MV-4-11 (cell line): ENCODE results near the gene ZNRD2.
"Not testable (repeated sequence)": the region's sequence is repeated elsewhere in the genome, so short reads cannot be mapped to it uniquely, and the experiment has no call there.

Source experiments
- DNase-seq: peaks from one replicate; lab custom pipeline; 2025; lab: John Stamatoyannopoulos, UW

Gene ZNRD2

DNA sequence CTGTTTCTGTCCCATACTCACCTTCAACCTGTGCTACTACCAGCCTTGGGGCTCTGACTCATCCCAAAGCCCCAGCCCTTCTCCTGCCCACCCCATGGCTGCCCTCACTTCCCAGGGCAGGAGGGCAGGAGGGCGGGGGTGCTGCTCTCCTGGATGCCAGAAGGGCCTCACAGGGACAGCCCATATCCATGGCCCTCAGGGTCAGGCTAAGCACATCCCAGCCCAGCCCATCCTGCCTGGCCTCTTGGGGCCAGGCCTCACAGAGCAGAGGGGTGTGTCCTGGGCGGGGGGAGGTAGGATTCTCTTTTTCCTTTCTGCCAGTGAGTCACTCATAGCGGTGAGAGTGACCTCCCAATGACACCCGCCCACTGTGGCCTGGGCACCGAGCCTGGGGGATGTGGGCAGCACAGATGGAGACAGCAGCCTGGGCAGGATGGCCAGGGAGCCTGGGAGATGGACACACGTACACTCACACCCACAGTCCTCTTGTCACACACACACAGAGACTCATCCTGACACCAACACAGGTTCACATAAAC lies 14.5 kb upstream of the ZNRD2 start:
- DNase-seq, result peak; percentile 78

DNA sequence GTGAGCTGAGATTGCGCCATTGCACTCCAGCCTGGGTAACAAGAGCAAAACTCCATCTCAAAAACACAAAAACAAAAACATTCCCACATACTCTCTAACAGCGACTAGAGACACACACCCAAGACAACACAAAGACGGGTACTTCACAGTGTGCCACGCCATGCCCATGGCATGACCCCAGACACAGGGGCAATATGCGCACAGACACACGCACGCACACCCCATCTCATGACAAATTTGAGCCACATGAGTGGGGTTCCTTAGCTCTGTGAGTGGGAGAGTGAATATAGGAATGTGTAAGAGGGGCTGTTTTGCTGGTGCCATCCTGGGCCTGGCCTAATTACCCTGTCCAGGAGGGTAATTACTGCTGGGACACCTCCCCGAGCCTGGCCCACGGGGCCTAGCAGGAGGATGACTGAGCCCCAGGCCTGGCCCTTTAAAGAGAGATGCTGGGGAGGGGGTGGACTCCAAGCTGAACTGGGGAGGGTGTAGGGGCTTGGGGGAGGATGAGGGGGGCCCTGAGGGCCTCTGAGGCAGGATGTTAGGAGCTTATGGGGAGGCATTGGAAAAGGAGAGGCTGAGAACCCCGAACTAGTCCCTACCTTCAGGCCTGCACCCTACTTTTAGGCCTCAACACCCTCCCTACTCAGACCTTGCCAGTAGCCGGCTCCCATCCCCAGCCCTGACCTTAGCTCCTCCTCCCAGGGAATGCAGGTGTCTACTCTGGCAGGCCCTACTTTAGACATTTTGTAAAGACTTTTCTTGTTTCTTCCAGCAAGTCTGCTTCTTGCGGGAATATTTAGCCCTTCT lies 13.6 kb upstream of the ZNRD2 start:
- no peak for DNase-seq

DNA sequence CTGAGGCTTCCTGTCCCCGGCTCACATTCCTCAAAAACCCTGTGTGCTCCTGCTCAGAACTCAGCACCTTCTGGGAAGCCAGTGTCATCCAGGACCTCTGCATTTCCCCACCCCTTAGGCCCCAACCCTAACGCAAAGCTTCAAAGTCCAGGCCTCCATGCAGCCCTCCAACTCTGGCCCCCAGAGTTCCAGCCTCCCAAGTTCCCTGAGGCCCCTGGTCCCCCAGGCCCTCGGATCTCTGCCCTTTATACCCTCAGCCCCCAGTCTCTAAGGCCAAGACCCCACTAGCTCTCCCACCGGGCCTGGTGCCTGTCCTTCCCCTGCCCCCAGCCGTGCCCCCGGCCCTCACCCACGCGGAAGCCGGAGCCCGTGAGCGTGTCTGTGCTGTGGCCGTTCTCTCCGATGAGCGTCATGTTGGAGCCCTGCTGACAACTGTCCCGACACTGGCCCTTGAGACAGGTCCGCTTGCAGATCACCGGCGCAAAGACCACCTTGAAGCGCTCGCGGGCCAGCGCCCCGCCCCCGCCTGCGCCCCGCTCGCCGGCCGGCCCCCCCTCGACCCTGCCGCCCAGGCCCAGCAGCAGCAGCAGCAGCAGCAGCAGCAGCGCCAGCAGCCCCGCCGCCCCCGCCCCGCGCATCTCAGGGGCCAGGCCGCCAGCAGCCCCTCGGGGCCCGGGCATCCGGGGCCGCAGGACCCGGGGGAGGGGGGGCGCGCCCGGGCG lies 12.8 kb upstream of the ZNRD2 start:
- DNase-seq, result no peak

DNA sequence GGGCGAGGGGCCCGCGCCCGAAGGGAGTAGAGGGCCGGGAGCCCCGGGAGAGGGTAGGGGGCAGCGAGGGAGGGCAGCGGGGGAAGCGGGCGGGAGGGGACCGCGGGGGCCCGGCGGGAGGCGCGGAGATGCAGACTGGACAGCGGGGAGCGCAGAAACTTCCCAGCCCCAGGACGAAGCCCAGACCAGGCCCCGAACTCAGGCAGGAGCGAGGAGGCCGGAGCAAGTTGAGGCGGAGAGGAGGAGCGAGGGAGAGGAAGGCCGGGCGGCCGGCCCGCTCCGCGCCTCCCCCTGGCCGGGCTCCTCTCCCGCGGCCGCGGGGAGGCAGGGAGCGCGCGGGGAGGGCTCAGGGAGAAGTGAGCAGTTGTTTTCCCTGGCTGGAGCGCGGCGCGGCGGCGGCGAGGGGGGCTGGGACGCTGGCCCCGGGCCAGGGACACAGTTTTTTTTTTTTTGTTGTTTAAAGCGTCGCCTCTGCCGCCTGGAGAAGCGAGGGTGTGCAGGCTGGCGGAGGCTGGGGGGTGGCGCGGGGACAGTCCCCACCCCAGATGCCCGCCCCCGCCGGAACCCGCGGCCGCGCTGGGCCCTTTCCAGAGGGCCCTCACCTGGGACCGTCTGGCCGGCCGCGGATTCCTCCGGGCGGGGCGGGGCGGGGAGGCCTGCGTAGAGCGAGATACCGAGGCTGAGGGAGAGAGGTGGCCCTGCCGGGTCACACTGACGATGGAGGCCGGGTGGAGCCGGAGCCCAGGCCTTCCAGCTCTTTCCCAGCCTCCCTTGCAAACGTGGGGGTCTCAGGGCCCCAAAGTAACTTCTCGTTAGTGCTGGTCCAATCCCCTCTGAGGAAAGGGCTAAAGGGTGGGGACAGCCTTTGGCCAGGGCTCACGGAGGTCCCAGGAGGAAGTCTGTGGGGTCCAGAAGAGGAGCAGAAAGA lies 12.0 kb upstream of the ZNRD2 start, which contains the start of gene LTBP3:
Gene LTBP3, minus strand, starts transcription at position 358 of the 928 bp plus-strand sequence. CDS start 400 bp downstream, outside the sequence.
- peak; percentile 39 for DNase-seq

DNA sequence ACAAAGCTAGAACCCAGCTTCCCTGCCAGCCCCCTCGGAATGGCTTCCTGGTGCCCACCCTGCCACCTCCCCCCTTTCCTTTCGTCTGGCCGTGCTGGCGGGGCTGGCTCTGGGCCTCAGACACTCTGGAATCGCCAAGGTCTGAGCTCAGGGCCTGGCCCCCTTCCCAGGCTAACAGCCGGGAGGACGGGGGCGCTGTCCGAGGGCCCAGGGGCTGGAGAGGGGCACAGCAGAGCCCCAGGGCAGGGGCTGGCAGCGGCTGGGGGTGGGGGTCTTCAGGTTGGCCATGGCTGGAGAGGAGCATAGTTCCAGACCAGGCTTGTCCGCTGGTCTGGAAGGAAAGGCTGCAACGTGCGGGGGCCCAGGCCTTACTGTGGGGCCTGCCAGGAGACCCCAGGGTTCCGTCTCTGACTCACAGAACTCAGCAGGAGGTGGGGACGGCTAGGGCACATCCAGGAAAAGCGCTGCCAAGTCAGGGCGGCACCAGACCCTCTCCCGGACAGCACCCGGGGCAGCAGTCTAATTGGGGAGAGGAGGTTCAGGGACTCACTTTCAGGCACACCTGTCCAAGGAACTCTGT lies 11.3 kb upstream of the ZNRD2 start:
- DNase-seq, result no peak

DNA sequence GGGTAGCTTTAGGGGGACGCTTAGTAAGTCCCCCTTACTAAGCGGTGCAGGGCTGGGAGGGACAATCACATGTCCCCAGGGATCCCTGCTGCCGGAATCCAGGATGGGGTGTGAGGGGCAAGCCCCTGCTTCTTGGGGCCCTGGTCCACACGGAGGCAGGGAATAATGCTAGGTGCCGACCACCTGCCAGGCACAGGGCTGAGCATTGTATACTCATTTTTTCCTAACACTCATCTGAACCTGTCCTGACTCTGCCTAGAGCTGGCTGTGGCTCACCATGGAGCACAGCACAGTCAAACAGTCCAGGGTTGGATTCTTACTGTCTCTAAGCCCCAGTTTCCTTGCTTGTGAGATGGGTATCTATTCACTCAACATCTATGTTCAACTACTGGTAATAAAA lies 10.7 kb upstream of the ZNRD2 start:
- no peak for DNase-seq

DNA sequence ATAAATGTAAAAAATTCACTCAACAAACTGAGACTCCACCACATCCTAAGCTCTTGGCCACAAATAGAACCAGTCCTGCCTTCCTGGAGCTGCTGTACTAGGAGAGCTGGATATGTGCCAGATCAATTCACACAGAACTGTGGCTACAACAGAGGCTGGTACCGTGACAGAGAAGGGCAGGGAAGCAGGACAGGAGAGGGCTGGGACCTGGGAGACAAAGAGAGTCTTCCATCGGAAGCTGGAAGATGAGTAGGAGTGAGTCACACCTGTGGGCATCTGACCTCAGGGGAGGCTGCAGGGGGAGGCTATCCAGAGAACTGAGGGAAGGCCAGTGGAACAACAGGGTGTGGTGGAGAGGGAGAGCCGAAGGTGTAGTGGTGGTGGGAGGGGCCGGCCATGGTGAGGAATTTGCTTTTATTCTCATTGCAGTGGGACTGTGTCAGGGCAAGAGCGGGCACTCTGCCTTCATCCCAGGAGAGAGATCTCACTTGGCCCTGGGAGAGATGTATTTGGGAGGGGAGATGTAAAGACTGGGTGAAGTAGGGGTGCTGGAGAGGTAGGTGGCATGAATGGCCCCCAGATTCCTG lies 10.2 kb upstream of the ZNRD2 start:
- no peak for DNase-seq

DNA sequence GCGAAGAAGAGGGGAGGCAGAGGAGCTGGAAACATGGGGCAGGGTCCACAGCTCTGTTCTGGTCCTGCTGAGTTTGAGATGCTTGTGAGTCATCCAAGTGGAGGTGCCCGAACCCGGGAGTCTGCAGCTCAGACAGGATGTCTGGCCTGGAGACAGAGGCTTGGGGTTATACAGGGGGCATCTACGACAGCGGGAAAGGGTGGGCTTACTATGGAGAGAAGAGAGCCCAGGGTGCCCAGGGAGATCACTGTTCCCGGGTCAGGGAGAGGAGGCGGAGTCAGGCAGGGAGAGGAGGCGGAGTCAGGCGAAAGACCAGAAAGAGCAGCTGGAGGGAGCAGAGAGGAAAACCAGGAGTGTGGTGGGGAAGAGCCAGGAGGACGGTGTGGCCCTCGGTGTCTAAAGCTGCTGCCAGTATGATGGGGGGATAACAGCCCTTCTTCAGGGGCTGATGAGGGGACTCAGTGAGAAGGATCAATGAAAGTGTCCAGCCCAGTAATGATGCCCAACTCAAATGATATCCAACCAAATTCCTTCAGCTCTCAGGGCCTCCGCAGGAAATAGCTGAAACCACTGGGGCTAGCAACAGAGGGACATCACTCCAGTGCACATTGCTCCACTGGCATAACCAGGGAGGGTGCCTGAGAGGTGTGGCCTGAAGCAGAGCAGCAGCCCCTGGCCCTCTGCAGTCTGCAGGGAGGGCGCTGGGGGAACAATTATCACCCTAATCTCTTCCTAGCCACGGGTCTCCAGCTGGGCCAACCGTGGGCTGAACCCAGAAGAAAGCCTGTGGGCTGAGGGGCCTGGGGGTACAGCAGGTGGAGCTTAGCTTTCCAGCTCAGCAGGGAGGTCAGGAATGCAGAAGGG lies 9.5 kb upstream of the ZNRD2 start:
- DNase-seq, result no peak

DNA sequence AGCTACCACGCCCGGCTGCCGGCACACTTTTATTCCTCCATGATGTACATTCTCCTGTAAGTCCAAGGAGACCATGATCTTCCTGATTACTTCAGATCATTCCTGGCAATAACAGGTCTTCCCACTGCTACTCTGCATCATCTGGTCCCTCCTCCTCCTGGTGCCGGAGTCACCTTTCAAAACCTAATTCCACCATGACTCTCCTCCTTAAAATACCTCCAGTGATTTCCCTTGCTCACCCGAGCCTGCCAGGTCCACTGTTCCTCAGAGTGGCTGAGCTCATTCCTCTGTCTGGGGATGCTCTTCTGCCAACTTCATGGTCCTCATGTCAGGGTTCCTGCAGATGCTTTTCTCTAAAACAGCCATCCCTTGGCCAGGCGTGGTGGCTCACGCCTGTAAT lies 8.3 kb upstream of the ZNRD2 start:
- no peak for DNase-seq

DNA sequence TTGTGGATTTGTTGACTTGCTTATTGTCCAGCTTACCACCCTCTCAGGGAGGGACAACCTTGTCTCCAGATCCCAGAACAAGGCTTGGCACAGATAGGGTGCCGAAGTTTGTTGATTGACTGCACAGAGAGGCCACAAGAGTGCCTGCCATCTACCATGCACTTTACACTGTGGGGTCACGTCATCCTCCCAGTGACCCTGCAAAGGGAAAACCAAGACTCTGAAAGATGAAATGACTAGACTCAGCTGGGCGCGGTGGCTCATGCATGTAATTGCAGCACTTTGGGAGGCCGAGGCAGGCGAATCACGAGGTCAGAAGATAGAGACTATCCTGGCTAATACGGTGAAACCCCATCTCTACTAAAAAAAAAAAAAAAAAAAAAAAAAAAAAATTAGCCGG lies 7.5 kb upstream of the ZNRD2 start:
- no peak for DNase-seq

DNA sequence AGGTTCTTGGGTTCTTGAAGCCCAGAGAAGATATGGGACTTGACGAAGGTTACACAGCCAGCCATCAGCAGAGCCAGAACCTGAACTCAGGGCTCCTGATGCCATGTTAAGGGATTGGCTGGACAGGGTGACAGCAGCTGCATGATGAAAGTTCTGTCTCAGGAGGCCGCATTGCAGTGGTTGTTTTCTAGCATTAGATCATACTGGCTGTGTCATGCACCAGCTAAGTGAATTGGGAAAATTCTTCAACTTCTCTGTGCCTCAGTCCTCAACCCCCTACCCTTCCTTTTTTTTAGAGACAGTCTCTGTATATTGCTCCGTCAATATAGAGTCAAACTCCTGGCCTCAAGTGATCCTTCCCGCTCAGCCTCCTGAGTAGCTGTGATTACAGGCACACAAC lies 6.7 kb upstream of the ZNRD2 start:
- DNase-seq, result no peak

DNA sequence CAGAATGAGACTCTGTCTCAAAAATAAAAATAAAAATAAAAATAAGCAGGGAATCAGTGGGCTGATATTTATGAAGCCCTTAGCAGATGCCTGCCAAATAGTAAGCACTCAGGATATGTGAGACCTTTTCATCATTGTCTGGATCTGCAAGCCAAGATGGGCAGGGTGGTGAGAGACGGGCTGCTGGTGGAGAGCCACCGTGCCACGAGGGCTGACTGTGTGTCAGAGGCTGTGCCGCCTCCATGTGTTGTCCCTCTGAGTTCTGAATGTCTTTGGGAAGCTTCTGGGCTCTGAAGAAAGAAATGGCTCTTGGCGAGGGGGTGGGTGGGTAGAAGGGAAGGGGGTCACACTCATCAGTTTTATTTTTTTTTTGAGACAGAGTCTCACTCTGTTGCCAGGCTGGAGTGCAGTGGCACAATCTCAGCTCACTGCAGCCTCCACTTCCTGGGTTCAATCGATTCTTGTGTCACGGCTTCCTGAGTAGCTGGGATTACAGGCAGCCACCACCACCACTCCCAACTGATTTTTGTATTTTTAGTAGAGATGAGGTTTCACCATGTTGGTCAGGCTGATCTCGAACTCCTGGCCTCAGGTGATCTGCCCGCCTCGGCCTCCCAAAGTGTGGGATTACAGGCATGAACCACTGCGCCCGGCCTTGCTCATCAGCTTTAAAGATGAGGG lies 5.3 kb upstream of the ZNRD2 start:
- DNase-seq, result not testable (repeated sequence)

DNA sequence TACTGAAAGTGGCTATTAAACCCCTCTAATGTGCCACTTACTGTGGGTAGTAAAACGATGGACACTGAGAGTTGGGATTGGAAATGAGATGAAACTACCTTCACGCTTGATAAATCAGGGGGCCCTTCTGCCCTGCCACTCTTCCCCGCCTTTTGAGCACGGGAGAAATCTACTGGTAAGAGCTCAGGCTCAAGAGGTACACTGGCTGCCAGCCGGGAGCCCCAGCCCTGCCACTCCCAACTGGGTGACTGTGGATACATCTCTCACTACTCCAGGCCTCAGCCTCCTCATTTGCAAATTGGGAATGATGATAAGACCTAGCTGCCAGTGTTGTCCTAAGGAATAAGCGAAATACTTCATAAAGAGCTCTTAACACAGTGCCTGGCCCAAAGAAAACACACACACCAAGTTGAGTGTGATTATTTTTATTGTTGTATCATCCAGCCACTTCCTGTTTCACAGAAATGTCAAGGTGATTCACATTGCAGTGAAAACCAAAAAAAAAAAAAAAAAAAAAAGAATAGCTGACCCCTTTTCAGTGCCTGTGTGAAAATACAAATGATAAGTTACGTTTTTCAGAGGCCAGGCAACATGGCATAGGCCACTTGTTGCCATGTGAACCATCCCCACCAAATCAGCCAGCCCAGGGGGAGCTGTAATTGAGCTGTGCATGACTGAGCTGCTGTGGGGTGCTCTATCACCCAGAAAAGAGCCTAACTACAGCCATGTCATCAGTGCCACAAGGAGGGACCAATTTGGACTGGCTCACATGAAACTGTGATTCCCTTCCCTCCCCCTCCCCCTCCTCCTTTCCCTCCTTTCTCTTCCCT lies 4.4 kb upstream of the ZNRD2 start:
- DNase-seq, result peak; percentile 18

DNA sequence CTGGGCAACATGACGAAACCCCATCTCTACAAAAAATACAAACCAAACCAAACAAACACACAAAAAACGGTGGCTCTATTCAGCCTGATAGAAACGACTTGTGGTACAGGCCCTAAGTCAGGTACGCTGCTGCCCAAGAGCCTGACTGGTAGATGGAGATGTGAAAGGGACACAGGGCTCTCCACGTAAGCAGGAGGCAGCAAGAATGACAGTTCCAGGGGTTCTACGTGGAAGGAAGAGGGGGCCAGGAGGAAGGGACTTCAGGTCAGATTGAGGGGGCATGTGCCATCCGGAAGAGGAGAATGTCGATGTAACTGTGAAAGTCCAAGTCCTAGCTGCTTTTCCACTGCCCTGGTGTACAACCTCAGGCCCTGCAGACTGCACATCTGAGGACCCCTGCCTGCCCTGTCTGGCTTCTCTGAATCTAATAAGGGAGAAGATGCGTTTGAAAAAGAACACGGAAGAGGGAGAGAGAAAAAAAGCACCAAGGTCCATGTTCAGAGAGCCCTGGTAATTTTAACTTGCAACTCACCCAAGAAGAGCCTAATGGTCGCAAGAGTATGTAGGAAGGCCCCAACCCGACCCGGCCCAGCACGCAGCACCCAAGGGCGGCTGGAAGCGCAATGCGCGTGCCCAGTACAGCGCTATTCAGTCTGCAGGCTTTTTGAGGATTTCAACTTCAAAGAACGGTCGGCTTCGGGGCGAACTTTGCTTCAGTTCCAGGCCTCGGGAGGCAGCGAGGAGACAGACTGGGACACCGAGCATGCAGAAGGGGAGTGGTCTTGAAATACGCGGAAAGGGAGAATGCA lies 909 bp upstream of the ZNRD2 start:
- no peak for DNase-seq

DNA sequence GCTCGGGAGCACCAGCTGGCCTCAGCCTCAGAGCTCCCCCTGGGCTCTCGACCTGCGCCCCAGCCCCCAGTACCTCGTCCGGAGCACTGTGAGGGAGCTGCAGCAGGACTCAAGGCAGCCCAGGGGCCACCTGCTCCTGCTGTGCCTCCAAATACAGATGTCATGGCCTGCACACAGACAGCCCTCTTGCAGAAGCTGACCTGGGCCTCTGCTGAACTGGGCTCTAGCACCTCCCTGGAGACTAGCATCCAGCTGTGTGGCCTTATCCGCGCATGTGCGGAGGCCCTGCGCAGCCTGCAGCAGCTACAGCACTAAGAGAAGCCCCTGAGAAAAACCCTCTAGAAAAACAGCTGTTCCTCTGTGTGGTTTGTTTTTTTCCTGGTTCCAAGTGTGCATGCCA lies 1.1 kb downstream of the ZNRD2 start:
- DNase-seq, result no peak

DNA sequence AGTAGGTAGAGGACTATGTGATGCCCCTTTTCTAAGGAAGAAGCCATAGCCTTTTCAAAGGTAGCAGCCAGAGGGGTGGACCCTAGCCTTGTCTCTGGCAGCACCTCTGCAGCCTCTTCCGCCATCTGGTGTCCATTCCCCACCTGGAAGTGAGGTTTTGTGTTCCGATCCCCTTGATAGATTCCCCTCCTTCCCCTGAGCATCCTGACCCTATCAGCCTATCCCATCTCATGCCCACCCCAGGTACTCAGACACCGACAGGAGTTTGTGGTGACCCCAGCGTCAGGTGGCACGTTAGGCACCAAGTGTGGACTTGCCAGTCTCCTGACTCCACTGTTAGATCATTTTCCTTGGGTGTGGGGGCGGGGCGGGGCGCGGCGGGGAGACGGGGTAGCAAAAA lies 1.7 kb downstream of the ZNRD2 start:
- DNase-seq, result peak; percentile 39

DNA sequence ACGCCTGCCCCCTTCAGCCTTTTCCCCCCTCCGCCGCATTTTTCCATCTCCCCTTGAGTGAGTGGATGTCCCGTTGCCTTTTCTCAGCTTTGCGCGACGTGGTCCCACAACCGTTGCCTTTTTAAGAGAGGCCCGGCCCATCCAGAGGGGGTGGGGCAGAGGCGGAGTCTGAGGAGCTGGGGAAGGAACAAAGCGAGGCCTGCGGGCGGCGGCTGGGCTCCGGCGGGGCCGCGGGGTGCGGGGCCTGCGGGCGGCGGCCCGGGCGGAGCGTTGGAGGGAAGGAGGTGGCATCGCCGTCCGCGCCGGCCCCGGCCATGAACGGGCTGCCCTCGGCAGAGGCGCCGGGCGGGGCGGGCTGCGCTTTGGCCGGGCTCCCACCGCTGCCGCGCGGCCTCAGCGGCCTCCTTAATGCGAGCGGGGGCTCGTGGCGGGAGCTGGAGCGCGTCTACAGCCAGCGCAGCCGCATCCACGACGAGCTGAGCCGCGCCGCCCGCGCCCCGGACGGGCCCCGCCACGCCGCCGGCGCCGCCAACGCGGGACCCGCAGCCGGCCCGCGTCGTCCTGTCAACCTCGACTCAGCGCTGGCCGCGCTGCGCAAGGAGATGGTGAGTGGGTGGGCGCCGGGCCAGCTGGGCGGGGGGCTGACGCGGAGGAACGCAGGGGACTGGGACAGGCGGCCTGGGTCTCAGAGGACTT lies 2.2 kb downstream of the ZNRD2 start, which contains the start of gene FAM89B:
Gene FAM89B, plus strand, starts transcription at position 183 of the 696 bp plus-strand sequence. Its CDS starts 132 bp downstream, at position 315.
- peak; percentile 83 for DNase-seq
